Ishikawa (cell line): ENCODE data around the gene MYL10.

ENCODE experiments used
- CEBPB ChIP-seq: IDR thresholded peaks from 2 replicates; pipeline ENCODE4 v1.6.1; 2012
- CREB1 ChIP-seq: IDR thresholded peaks from 2 replicates; pipeline ENCODE4 v1.6.1; 2012; ENCODE audit warnings: low read depth
- EGR1 ChIP-seq: IDR thresholded peaks from 2 replicates; pipeline ENCODE4 v1.6.1; 2012
- EP300 ChIP-seq: IDR thresholded peaks from 2 replicates; pipeline ENCODE4 v1.6.1; 2012; ENCODE audit warnings: borderline replicate concordance
- FOXM1 ChIP-seq: IDR thresholded peaks from 2 replicates; pipeline ENCODE4 v1.6.1; 2012; ENCODE audit warnings: low read depth, borderline replicate concordance
- NFIC ChIP-seq: IDR thresholded peaks from 2 replicates; pipeline ENCODE4 v1.6.1; 2012
- RAD21 ChIP-seq: IDR thresholded peaks from 2 replicates; pipeline ENCODE4 v1.6.1; 2012; ENCODE audit warnings: low read depth
- TAF1 ChIP-seq: IDR thresholded peaks from 2 replicates; pipeline ENCODE4 v1.6.1; 2012; ENCODE audit warnings: low read depth, mild to moderate bottlenecking
- TCF12 ChIP-seq: IDR thresholded peaks from 2 replicates; pipeline ENCODE4 v1.6.1; 2012; ENCODE audit warnings: low read depth
- TEAD4 ChIP-seq: IDR thresholded peaks from 2 replicates; pipeline ENCODE4 v1.6.1; 2012
- YY1 ChIP-seq: IDR thresholded peaks from 2 replicates; pipeline ENCODE4 v1.6.1; 2012; ENCODE audit warnings: low read depth
- ZBTB7A ChIP-seq: IDR thresholded peaks from 2 replicates; pipeline ENCODE4 v1.6.1; 2012; ENCODE audit warnings: low read depth
- TF ChIP-seq, protein P1 (sequence below): IDR thresholded peaks from 2 replicates; pipeline ENCODE4 v1.6.1; 2012
- TF ChIP-seq, protein P2 (sequence below): IDR thresholded peaks from 2 replicates; pipeline ENCODE4 v1.6.1; 2012; ENCODE audit warnings: low read depth, mild to moderate bottlenecking
- TF ChIP-seq, protein P3 (sequence below): IDR thresholded peaks from 2 replicates; pipeline ENCODE4 v1.6.1; 2012

MYL10 gene

DNA sequence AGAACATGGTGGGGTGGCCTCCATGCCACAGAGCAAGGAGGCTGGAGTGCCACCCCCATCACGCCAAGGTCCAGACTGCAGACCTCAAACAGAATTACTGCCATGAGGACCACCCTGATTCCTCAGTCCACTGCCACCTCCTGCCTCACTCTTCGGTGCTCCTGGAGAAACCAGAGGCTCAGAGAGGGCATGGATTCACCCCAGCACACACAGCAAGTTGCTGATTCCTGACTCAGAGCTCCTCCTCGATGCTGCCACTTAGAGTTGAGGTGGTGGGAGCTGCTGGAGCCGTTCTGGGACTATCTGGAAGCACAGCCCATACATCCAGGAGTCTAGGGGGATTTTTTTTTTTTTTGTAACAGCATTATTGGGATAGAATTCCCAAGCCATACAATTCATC lies 22.0 kb upstream of the MYL10 start:
- TF ChIP-seq ZBTB7A (no peak), TCF12 (no peak), CREB1 (no peak), TAF1 (no peak), YY1 (no peak), EP300 (no peak), NFIC (no peak), CEBPB (no peak), EGR1 (no peak), TEAD4 (no peak), RAD21 (no peak), FOXM1 (no peak)
- TF ChIP-seq, protein P1, sequence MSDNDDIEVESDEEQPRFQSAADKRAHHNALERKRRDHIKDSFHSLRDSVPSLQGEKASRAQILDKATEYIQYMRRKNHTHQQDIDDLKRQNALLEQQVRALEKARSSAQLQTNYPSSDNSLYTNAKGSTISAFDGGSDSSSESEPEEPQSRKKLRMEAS, result no peak
- TF ChIP-seq, protein P2, sequence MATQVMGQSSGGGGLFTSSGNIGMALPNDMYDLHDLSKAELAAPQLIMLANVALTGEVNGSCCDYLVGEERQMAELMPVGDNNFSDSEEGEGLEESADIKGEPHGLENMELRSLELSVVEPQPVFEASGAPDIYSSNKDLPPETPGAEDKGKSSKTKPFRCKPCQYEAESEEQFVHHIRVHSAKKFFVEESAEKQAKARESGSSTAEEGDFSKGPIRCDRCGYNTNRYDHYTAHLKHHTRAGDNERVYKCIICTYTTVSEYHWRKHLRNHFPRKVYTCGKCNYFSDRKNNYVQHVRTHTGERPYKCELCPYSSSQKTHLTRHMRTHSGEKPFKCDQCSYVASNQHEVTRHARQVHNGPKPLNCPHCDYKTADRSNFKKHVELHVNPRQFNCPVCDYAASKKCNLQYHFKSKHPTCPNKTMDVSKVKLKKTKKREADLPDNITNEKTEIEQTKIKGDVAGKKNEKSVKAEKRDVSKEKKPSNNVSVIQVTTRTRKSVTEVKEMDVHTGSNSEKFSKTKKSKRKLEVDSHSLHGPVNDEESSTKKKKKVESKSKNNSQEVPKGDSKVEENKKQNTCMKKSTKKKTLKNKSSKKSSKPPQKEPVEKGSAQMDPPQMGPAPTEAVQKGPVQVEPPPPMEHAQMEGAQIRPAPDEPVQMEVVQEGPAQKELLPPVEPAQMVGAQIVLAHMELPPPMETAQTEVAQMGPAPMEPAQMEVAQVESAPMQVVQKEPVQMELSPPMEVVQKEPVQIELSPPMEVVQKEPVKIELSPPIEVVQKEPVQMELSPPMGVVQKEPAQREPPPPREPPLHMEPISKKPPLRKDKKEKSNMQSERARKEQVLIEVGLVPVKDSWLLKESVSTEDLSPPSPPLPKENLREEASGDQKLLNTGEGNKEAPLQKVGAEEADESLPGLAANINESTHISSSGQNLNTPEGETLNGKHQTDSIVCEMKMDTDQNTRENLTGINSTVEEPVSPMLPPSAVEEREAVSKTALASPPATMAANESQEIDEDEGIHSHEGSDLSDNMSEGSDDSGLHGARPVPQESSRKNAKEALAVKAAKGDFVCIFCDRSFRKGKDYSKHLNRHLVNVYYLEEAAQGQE, result no peak
- TF ChIP-seq, protein P3, sequence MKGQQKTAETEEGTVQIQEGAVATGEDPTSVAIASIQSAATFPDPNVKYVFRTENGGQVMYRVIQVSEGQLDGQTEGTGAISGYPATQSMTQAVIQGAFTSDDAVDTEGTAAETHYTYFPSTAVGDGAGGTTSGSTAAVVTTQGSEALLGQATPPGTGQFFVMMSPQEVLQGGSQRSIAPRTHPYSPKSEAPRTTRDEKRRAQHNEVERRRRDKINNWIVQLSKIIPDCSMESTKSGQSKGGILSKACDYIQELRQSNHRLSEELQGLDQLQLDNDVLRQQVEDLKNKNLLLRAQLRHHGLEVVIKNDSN, result no peak

DNA sequence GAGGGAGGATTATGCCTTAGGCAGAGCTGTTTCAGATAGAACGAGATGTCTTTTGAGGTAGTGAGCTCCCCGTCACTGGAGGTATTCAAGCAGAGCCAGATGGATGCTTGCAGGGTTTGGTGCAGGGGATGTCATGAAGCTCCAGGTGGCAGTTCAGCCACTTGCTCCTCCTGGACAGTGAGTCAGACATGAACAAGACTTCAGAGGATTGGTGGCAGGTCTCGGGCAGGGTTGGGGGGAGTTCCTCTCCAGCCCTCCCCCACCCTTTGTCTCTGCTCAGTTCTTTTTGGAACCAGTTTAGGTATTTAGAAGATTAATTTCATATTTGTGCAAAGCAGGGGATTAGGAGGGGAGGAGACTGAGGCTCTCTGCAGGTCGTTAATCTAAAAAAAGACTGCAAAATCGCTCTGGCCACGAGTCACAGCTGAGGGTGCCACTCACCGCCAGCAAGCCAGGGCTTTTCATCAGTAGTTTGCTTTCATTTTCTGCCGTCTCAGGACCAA lies 21.5 kb upstream of the MYL10 start:
- TF ChIP-seq CEBPB (no peak), NFIC (no peak), TCF12 (no peak)
- TF ChIP-seq, protein P2, result no peak
- TF ChIP-seq, protein P1, result no peak

DNA sequence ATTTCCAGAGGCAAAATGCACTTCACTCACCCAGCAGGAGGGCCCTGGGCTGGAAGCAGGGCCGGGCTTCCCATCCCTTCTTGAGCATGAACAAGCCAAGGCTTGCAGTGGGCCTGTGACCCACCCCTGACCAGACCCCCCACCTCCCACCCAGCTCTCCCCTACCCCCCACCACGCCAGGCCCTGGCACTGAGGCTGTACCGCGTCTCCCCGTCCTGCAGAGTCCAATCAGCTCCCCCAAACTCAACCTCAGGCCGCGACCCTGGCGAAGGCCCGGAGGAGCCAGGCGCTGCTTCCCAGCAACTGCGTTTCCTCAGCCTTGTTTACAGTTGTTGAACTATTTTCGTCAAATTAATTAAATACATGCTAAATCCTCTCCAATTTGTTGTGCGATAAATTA lies 16.9 kb upstream of the MYL10 start:
- TF ChIP-seq, protein P2, result no peak
- TF ChIP-seq TCF12 (no peak), EGR1 (no peak), RAD21 (no peak), NFIC (no peak), YY1 (no peak)

DNA sequence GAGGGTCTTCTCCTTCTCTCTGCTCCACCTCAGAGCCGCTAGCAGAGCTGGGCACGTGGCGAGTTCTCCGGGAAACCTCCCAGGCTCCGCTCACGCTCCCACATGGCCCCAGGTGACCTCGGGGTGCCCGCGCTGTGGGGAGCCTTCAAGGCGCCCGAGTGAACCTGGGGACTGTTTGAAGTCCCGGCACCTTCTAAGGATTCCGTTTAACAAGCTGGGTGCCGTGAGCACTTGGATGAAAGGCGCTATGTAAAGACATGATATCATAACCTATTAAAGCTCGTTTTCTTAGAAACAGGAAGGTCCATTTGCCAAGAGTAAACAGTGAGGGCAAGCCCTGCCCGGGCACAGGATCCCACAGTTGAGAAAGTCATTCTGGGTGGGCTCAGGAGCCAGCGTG lies 15.8 kb upstream of the MYL10 start:
- TF ChIP-seq EP300 (no peak), YY1 (no peak), TAF1 (no peak), CEBPB (no peak), CREB1 (no peak), TEAD4 (no peak), FOXM1 (no peak), RAD21 (no peak), TCF12 (no peak), EGR1 (no peak), ZBTB7A (no peak), NFIC (no peak)
- TF ChIP-seq, protein P1, result no peak
- TF ChIP-seq, protein P3, result no peak
- TF ChIP-seq, protein P2, result no peak
